Measurements from ENCODE around the gene FRMD5.

FRMD5 gene

DNA sequence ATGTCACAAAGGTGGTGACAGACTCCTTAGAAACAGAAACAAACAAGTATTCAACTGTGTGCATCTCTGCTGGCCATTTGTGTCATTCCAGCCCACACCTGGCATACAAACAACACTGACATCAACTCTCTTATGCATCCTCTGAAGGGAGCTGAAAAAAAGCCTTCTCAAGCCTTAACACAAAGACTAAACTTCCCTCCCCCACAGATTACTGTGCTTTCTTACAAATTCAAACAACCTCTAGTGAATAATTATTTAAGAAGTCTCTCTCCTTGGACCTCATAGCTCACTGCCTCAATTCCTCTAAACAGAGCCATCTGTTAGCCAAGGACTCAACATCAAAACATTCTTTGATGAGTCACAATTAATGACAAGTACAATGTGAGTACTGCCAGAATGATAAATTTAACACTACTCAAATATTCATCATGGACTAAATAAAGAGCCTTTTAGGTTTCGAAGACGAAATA lies 236.2 kb downstream of the FRMD5 start:
- DNase-seq, result no peak

GRCh38 chr15:43957724-43958123 lies 237.3 kb downstream of the FRMD5 start:
- DNase-seq, result no peak

DNA sequence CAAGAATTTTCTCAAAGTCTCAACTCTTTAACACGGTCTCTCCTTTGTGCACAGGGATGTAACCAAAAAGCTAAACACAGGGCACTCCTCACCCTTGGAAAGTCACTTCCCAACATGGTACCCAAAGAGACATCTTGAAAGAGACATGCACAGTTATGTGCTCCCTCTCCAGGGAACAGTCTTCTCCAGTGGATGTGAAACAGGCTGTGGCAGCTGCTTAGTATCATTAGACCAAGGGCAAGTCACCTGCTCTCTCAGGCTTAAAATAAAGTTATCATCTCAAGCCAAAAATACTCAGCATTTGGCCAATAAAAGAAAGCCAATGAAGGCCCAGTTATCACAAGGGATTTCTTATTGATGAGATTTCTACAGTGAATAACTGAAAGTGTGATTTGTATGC lies 239.9 kb downstream of the FRMD5 start:
- DNase-seq, result no peak

DNA sequence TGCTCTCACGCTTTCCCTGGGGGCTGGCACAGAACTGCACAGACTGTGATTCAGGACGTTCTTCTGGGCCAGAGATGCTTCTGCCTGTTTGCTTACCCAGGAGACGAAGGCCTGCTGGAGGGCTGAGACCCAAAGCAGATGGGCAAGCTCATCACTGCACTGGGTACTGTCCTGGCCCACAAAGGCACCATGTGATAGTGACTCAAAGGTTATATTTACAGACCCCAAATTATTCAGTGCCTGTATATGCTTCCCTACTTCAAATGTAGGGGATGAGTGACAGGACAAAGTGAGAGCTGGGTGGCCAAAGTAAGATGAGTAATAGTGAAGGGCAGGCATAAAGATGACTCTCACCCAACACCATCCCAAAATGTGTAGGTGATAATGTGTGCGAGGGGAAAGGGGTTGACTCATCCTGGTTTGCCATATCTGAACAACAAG lies 240.9 kb downstream of the FRMD5 start:
- DNase-seq, result no peak

DNA sequence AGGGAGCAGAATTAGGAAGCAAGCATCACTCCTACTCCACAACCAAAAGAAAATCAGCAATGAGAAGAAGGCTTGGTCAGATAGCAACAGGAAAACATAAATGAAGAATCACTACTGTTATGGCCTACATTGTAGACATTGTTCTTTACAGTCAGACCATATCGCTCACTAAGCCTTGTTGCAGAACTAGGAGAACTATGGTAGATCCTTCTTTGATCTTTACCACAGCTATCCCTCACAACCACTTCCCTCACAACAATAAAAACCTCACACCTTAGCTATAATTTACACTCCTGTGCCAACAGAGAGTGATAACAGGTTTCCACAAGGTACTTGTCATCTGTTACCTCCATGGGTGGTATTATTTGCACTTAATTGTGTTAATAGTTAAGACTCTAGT lies 241.7 kb downstream of the FRMD5 start:
- DNase-seq, result no peak

GRCh38 chr15:43950531-43950930 lies 244.5 kb downstream of the FRMD5 start:
- no peak for DNase-seq

GRCh38 chr15:43948691-43949325 lies 246.3 kb downstream of the FRMD5 start:
- DNase-seq, result no peak

DNA sequence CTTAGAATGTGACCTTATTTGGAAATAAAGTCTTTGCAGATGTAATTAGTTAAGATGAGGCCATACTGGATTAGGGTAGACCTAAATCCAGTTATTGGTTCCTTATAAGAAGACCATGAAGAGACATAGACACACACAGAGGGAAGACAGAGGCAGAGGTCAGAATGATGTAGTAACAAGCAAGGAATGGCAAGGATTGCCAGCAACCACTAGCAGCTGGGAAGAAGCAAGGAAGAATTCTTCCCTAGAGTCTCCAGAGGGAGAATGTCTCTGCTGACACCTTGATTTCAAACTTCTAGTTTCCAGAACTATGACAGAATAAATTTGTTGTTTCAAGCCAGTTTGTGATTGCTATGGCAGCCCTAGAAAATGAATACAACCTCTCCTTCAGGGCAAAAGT lies 251.6 kb downstream of the FRMD5 start:
- DNase-seq, result no peak

DNA sequence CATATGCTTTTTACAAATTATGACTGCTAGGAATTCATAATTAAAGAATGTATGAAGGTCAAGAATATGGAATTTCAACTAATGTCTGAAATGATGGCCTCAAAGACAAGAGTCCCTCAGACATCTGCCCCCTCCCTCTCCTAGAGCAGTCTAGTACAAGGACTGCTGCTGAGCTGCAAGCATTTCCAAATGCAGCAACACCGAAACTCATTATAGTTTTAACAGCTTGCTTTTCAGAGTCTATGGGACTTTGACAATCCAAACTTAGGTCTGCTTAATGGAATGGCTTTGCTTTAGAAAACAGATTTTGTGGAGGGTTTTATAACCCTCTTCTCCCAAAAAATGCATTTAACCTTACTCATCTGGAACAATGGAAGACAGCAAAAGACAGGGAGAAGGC lies 252.9 kb downstream of the FRMD5 start:
- DNase-seq, result no peak

DNA sequence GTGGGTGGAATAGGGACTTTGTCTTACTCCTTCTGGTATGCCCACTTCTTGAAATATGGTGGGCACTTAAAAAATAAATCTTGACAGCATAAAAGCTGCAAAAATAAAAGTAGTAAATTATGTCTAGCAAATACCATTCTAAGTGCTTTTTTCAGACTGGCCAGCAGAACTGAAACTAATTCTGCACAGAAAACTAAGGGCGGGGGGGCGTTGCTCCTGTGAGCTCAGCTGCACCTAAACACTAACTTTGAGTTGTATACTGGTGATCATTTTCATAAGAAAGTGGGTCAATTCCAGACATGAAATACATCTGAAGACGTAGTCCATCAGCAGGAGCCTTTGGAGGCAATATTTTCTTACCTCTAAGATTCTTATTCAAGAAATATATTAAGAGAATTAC lies 253.5 kb downstream of the FRMD5 start:
- DNase-seq, result no peak

GRCh38 chr15:43941071-43941470 lies 254.0 kb downstream of the FRMD5 start:
- no peak for DNase-seq

DNA sequence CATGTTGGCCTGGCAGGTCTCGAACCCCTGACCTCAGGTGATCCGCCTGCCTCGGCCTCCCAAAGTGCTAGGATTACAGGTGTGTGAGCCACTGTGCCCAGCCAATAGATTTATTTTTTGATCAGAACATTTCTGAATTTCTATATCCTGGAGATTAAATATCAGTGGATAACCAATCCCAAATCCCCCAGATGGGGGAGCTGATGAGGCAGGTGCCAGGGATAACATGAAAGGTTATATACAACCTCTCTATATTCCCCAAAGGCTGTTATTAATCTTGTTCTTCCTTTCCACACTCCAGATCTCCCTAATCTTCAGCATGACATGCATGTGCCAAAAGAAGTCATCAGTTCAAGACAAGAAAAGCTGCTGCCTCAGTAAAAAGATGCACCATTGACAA lies 256.0 kb downstream of the FRMD5 start:
- no peak for DNase-seq

GRCh38 chr15:43934480-43934879 lies 260.6 kb downstream of the FRMD5 start:
- no peak for DNase-seq

DNA sequence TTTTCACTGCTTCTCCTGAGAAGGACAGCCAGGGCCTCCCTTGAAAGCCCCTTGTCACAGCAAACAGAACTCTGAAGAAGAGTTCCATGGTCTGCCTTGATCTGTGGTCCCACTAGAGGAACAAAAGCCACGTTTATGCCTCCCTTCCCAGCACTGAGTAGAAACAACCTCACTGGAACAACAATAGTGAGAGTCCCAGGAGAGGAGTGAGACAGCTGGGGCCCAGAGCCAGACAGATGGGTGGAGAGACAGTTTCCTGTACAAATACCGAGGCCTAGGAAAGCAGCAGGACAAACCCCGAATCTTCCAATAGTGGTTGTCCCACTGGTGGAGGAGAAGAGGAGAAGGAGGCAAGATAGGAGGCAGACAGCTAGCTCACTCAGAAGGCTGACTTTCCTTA lies 262.2 kb downstream of the FRMD5 start:
- DNase-seq, result no peak

DNA sequence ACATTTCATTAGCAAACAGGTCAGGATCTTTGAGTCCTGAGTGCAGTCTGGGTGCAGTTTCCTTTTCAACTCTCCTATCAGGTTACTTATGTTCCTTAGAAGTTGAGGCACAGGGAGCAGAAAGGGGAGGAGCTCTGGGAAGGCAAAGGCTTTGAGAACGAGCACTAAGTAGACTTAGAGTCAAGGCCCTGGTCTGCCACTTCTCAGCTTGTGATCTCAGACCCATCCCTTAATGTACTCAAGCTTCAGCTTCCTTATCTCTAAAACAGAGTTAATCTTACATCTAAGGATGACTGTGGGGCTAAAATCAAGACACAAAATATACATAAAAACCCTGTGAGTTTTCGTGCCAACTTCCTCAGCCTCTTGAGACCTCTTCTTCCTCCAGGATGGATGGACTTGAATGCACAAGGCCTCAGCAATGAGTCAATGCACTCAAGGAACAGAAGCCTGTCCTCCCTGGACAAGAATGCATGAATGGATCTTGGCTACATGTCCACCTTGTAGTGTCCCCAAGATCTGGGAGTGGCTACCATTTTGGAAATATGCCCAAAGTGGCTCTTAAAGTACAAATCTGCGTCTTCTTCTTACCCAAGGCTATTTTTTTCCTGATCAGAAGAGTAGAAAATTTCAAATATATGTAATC lies 263.2 kb downstream of the FRMD5 start:
- DNase-seq, result no peak

DNA sequence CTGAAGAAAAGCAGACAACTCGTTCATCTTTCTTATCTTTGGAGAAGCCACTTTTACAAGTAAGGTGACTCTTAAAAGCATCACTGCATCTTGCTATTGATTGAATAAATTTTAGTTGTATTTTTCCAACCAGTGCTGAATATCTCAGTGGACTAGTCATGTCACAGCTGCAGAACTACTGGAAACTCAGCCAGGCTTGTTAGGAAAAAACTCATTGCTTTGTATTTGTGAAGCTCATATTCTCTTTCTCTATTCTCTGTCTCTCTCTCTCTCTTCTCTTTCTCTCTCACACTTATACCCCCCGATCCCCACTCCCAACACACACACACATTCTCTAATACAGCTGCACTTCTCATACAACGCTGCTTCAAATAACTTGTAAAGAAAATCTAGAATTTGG lies 264.0 kb downstream of the FRMD5 start:
- no peak for DNase-seq

DNA sequence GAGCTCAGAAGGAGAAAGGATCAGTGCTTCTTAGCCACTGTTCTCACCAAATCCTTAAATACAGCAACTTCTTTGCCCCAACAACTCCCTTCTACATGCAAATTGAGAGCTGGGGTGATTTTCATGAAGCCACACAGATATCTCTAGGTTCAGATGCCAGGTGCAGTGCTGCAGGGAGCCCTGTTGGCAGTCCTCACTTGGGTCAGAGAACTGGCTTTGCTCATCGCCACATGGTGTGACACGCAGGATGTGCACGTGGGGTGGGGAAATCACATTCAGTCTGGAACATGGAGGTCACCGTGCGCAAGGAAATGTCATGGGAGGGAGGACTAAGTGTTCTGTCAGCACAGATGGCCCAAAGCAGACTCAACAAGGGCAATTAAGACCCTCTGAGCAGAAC lies 264.5 kb downstream of the FRMD5 start:
- DNase-seq, result no peak

- DNase-seq, result no peak
These were observed 265.0 kb downstream of the FRMD5 start for GRCh38 chr15:43930079-43930478.

- DNase-seq, result no peak
These were observed 266.9 kb downstream of the FRMD5 start for GRCh38 chr15:43928152-43928551.

GRCh38 chr15:43927203-43927602 lies 267.9 kb downstream of the FRMD5 start:
- no peak for DNase-seq

GRCh38 chr15:43923553-43923952 lies 271.5 kb downstream of the FRMD5 start:
- DNase-seq, result no peak

DNA sequence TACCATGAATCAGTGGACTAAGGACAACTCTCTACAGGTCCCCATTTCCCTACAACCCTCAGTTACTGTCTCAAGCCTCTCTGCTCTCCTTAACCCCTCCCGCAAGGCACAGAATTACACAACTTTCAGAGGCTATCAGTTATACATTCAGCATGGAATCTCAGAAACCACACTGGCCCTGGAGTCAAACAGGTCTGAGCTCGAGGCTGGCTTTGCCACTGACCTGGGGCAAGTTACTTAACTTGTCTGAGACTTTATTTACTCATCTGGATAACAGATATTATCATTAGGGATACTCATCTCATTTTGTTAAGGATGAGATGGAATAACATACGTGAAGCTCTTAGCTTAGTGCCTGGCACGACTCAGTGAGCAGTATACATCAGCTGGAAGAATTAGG lies 273.1 kb downstream of the FRMD5 start:
- DNase-seq, result no peak

DNA sequence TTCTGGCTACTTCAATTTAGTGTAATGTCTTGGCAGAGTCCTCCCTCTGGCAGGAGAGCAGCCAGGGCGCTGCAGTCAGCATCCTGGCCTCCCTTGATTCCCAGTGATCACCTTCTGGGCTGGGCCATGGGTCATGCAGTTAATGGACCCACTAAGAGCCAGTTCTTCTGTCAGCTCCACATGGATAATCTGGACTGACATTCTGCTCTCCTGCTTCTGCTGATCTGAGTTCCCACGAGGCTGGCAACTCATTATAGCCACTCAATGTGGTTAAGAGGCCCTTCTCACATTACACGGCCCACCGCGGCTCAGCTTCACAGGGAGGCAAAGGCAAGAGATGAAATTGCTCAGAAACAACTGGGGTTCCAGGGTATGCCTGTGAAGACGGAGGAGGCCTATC lies 274.3 kb downstream of the FRMD5 start:
- no peak for DNase-seq

DNA sequence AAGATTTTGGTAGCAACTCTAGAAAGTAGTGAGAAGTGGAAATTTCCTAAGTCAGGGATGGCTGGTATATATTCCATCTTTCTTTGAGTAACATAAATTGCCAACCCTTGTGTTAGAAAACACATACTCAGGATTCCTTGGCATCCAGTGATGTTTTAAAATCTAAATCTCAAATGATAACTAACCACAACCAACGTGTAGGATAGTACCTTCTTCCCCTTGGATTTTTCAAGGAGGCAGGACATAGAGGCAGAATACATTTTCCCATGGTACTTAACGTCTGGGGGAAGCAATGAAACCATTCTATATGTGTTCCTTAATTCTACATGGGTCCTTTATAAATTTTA lies 274.8 kb downstream of the FRMD5 start:
- no peak for DNase-seq
